ENCODE results near the gene PAX5. TPM values are rescaled to one million over a fixed set of nuclear protein-coding genes. Genes with fewer than 3 reads are reported as not detected.
A peak's percentile ranks its signal among the peaks of the same experiment; 100 is the strongest.

The PAX5 gene
- total RNA-seq, 1 donor from 2014 or later: 24.3 TPM

GRCh38 chr9:36961561-36962325, 72.3 kb downstream of the PAX5 start:
- H3K27me3 Mint-ChIP-seq (ENCODE audit: unreplicated experiment): peaks cover 11% of the 10 kb centered on the region
- no peak for DNase-seq
- peaks cover 9% of the 10 kb centered on the region for H3K9me3 Mint-ChIP-seq (ENCODE audit: unreplicated experiment)
- peaks cover 15% of the 10 kb centered on the region for H3K4me1 Mint-ChIP-seq (ENCODE audit: low read depth, unreplicated experiment)
- no peaks in the 10 kb centered on the region for H3K36me3 Mint-ChIP-seq (ENCODE audit: unreplicated experiment)
- H3K27ac Mint-ChIP-seq (ENCODE audit: unreplicated experiment): peak overlapping the region; percentile 72
- TF ChIP-seq CTCF (IDR thresholded peaks at IDR 0.05; ENCODE audit: partially characterized antibody, unreplicated experiment): no peak
- H3K4me3 Mint-ChIP-seq (ENCODE audit: unreplicated experiment): peak overlapping the region; percentile 25

- peaks cover 15% of the 10 kb centered on the region for H3K4me1 Mint-ChIP-seq (ENCODE audit: low read depth, unreplicated experiment)
- H3K27me3 Mint-ChIP-seq (ENCODE audit: unreplicated experiment): peaks cover 11% of the 10 kb centered on the region
- DNase-seq: no peak
- no peaks in the 10 kb centered on the region for H3K36me3 Mint-ChIP-seq (ENCODE audit: unreplicated experiment)
- no peak for TF ChIP-seq CTCF (IDR thresholded peaks at IDR 0.05; ENCODE audit: partially characterized antibody, unreplicated experiment)
- H3K4me3 Mint-ChIP-seq (ENCODE audit: unreplicated experiment): peak overlapping the region; percentile 38
- peaks cover 9% of the 10 kb centered on the region for H3K9me3 Mint-ChIP-seq (ENCODE audit: unreplicated experiment)
- peak overlapping the region; percentile 72 for H3K27ac Mint-ChIP-seq (ENCODE audit: unreplicated experiment)
These were observed 73.0 kb downstream of the PAX5 start for GRCh38 chr9:36961051-36961450.

- peak overlapping the region; percentile 38 for H3K4me3 Mint-ChIP-seq (ENCODE audit: unreplicated experiment)
- peaks cover 11% of the 10 kb centered on the region for H3K27me3 Mint-ChIP-seq (ENCODE audit: unreplicated experiment)
- no peaks in the 10 kb centered on the region for H3K36me3 Mint-ChIP-seq (ENCODE audit: unreplicated experiment)
- peaks cover 9% of the 10 kb centered on the region for H3K9me3 Mint-ChIP-seq (ENCODE audit: unreplicated experiment)
- H3K27ac Mint-ChIP-seq (ENCODE audit: unreplicated experiment): peak overlapping the region; percentile 72
- no peak for DNase-seq
- H3K4me1 Mint-ChIP-seq (ENCODE audit: low read depth, unreplicated experiment): peaks cover 15% of the 10 kb centered on the region
- TF ChIP-seq CTCF (IDR thresholded peaks at IDR 0.05; ENCODE audit: partially characterized antibody, unreplicated experiment): no peak
These were observed 73.5 kb downstream of the PAX5 start for GRCh38 chr9:36960575-36960955.

- no peak overlapping the region for H3K4me3 Mint-ChIP-seq (ENCODE audit: unreplicated experiment)
- peaks cover 9% of the 10 kb centered on the region for H3K9me3 Mint-ChIP-seq (ENCODE audit: unreplicated experiment)
- H3K27me3 Mint-ChIP-seq (ENCODE audit: unreplicated experiment): peaks cover 11% of the 10 kb centered on the region
- peak overlapping the region; percentile 72 for H3K27ac Mint-ChIP-seq (ENCODE audit: unreplicated experiment)
- peaks cover 15% of the 10 kb centered on the region for H3K4me1 Mint-ChIP-seq (ENCODE audit: low read depth, unreplicated experiment)
- no peaks in the 10 kb centered on the region for H3K36me3 Mint-ChIP-seq (ENCODE audit: unreplicated experiment)
- no peak for DNase-seq
- TF ChIP-seq CTCF (IDR thresholded peaks at IDR 0.05; ENCODE audit: partially characterized antibody, unreplicated experiment): no peak
These were observed 74.1 kb downstream of the PAX5 start for GRCh38 chr9:36959681-36960574.
